8988T (cell line): ENCODE results near the gene MT1X.
"Not testable (repeated sequence)": the region's sequence is repeated elsewhere in the genome, so short reads cannot be mapped to it uniquely, and the experiment has no call there.

Experiments used
- DNase-seq: peaks from one replicate; pipeline ENCODE4 v3.0.0; 2011

MT1X gene

GRCh38 chr16:56657555-56658326, 24.5 kb upstream of the MT1X start, which contains the start of gene MT1F:
Gene MT1F, plus strand, starts transcription at chr16:56657959. Its CDS starts 100 bp downstream, at chr16:56658059.
- DNase-seq = peak; percentile 85

- DNase-seq = no peak
Measured at GRCh38 chr16:56658327-56658875, 23.9 kb upstream of the MT1X start.

- no peak for DNase-seq
Measured at GRCh38 chr16:56662357-56663354, 19.6 kb upstream of the MT1X start.

DNA sequence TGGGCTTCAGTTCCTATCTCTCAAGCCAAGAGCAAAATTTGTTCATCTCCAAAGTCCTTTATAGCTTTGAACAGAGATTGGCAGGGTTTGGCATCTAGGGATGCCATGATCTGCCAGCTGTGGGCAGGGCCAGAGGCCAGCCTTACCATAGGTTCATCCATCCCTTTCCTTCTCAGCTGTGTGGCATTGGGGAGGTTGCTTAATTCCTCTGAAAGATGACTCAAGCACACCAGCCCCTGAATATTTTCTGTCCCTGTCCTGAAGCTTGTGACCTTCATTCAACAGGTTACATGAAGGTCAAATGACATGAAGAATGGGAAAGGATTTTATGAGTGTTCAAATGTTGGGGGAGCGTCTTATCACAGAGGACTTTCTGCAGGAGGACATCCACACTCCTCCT, 17.8 kb upstream of the MT1X start:
- no peak for DNase-seq

DNA sequence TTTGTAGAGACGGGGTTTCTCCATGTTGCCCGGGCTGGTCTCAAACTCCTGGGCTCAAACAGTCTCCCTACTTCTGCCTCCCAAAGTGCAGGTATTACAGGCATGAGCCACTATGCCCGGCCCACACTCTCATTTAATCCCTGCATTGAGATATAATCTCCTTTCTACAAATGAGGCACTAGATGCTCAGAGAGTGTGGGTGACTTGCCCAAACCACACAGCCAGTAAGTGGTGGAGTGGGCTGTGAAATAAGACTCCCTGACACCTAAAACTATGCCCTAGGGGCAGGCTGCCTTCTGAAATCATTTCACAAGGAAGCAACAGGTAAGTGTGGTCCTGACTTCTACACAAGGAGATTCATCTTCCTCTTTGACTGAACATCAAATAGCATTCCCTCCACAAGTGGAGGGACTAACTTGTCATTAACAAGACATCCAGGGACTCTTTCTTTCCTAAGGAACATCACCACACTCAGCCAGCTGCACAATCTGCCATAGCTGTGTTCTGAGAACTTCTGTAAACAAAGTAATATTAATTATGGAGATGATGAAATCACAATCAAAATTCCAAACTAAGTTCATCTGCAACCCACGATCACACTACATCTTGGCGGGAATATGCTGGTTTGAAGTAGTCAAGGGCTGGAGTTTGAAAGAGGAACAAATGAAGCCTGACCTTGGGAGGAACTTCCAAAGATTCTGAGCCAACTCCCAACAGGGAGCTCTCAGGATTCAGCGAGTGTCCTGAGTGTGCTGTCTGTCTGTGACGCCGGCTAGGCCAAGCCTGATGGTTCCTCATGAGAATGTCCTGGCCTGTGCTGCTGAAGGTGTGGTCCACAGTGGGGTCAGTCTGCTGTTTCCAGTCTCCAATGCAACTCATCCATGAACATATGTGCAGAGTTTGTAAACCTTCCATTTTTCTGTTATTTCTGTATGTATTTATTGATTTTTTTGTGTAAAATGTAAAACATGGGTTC, 16.7 kb upstream of the MT1X start:
- not testable (repeated sequence) for DNase-seq

DNA sequence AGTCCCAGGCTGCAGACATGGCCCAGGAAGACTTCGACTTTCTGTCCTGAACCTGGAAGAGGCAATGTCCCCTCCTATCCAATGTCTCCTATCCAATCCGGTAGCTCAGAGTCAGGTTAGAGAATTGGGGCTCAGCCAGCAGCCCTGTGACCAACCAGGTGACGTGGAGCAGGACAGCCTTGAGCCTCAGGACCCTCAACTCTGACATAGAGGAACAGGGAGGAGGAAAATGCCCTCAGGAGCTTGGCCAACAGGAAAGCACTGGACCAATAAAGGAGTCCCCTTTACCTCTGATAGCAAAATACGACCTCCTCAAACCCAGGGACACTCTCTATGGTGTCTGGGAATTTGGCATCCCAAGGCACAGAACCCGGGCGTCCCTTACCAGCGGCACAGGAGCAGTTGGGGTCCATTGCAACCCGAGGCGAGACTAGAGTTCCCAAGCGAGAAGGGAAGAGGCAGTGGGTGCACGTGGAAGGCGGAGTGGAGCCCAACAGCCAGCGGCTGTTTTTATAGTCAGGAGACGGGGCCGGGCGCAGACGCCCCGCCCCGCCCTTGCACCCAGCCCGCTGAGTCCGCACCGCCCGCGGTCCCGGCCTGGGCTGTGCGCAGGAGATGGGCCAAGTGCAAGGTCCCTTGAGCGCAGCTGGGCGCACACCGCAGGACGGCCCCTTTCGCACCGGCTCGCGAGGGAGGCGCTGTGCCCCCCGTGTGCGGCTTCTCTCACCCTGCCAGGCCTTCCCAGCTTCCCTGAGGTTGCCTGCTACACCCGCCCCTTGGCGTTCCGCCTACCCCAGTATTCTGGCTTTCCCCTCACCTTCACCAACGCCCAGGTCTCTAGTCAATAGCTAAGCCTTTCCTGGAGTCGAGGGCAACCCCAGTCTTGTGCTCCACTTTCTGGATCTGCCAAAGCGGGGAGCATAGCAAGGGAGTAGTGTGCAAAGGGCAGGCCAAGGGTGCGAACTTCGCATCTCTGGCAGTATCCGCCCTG, 14.4 kb upstream of the MT1X start, which contains the start of gene MT1G:
MT1G (minus strand) TSS at position 485 of the 991 bp plus-strand sequence; CDS start at position 413, 72 bp downstream.
- DNase-seq = no peak

GRCh38 chr16:56669005-56669839, 13.0 kb upstream of the MT1X start, which contains the start of gene MT1H:
Gene MT1H, plus strand, starts transcription at chr16:56669814. Its CDS starts 71 bp downstream, at chr16:56669885.
- DNase-seq = no peak

DNA sequence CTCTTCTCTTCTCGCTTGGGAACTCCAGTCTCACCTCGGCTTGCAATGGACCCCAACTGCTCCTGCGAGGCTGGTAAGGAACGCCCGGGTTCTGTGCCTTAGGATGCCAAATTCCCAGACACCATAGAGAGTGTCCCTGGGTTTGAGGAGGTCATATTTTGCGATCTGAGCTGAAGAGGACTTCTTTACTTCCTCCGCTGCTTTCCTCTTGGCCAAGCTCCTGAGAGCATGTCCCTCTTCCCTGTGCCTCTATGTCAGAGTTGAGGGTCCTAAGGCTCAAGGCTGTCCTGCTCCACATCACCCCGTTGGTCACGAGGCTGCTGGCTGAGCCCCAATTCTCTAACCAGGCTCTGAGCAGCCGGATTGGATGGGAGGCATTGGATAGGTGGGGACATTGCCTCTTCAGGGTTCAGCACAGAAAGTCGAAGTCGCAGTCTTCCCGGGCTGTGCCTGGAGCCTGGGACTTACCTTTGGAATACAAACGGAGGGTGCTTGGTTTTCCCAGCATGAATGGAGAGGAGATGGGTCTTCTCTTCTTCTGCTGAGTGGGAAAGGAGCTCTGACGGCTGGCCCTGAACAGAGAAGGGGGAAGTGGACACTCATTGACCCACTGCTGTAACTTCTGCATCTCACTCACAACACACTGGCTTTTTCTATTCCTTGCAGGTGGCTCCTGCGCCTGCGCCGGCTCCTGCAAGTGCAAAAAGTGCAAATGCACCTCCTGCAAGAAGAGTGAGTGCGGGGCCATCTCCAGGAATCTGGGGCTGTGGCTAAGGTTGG, 12.2 kb upstream of the MT1X start:
- DNase-seq = no peak

- no peak for DNase-seq
Measured at GRCh38 chr16:56670620-56670934, 11.7 kb upstream of the MT1X start.

DNA sequence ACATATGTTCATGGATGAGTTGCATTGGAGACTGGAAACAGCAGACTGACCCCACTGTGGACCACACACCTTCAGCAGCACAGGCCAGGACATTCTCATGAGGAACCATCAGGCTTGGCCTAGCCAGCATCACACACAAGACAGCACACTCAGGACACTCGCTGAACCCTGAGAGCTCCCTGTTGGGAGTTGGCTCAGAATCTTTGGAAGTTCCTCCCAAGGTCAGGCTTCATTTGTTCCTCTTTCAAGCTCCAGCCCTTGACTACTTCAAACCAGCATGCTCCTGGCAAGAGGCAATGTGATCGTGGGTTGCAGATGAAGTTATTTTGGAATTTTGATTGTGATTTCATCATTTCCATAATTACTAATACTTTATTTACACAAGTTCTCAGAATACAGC, 10.6 kb upstream of the MT1X start:
- not testable (repeated sequence) for DNase-seq

DNA sequence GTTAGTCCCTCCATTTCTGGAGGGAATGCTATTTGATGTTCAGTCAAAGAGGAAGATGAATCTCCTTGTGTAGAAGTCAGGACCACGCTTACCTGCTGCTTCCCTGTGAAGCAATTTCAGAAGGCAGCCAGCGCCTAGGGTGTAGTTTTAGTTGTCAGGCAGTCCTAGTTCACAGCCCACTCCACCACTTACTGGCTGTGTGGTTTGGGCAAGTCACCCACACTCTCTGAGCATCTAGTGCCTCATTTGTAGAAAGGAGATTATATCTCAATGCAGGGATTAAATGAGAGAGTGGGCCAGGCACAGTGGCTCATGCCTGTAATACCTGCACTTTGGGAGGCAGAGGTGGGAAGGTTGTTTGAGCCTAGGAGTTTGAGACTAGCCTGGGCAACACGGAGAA, 10.1 kb upstream of the MT1X start:
- not testable (repeated sequence) for DNase-seq

DNA sequence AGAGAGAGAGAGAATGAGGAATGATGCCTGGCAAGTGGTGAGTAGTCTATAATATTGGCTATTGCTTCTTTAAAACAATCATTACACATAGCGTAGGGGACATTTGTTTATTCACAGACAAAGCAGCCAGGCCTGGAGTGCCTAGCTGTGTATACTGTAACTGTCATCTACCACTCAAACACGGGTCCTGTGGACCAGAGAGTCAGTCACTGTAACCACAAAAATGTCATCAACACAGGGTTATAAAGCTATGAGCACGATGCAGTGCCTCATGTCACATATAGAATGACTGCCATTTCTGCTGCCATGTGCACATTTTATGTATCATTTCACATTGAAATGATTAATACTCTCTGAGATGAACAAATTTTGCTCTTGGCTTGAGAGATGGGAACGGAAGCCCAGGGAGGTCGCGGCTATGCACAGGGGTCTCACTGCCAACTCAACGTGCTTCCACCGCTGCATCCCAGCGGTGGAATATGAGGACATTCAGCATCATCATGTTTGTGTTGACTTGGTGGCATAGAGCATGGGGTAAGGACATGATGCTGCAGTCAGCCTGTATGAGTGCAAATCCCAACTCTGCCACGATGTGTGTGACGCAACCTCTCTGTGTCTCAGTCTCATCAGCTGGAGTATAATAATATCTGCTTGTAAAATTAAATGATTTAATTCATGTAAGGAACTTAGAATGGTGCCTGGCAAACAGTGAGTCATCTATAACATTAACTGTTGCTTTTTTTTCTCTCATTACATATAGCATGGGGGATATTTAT, 9.3 kb upstream of the MT1X start:
- no peak for DNase-seq

- no peak for DNase-seq
Measured at GRCh38 chr16:56673921-56674320, 8.3 kb upstream of the MT1X start.

- DNase-seq = not testable (repeated sequence)
Measured at GRCh38 chr16:56674570-56674969, 7.7 kb upstream of the MT1X start.

DNA sequence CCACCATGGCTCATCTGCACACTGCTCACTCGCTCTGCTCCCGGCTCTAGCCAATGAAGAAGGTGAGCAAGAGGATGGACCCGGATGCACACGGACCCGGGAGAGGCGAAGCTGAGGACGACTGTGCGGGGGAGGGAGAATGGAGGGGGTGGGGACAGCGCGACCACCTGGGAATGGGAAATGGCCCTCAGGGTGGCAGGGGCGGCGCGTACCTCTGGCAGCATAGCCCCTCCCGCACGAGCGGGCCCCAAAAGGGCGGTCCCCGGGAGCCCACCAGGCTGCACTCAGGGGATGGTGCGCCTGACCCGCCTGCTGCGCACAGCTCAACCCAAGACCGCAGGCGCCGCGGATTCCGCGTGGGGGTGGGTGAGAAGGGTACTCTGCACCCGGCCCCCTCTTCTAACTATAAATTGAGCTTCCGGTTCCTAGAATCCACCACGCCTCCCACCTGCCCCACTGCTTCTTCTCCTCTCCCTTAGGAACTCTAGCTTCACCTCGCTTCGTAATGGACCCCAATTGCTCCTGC, 6.5 kb upstream of the MT1X start:
- no peak for DNase-seq

DNA sequence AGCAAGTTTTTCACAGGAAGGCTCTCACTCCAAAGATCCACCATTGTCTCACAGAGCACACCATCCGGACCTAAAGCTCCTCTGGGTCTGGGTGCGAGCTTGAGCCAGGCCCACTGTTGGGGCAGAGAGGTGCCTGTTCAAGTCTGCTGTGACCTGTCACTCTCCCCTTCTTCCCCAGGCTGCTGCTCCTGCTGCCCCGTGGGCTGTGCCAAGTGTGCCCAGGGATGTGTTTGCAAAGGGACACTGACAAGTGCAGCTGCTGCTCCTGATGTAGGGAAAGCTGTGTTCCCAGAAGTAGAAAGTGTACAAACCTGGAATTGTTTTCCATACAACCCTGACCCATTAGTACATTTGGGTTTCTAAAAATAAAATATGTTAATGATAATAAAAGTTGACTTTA, 4.8 kb upstream of the MT1X start:
- no peak for DNase-seq

DNA sequence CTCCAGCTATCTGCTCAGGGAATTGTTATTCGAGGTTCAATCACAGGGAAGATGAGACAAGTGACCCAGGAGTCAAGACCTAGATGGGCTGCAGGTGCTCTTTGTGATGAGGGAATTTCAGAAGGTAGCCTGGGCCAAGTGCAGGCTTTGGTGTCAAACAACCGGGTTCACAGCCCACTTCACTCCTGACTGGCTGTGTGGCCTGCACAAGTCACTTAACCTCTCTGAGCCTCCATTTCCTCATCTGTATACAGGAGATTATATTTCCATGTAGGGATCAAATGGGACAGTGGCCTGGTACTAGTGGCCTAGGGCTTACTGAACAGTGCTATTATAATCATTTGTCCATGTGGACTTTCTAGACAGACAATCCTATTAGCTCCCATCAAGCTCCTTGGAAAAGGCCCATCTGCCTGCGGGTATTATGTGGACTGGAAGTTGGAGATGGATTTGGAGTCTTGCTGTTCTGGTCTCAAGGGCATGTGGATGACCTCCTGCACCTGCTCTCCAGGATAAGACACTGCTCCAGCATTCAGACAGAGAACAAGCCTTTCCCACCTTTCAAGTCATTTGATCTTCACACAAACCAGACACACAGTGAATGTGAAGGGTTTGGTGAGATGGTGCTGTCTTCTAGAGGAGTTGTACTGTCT, 3.1 kb upstream of the MT1X start:
- DNase-seq = no peak
